HFF-Myc (cell line): ENCODE measurements around the gene SGCD.

Experiments
- DNase-seq: peaks from one replicate; pipeline ENCODE4 v3.0.0-alpha.2; 2011; ENCODE audit warnings: low read depth; ENCODE audit errors: extremely low read depth
- H3K4me3 ChIP-seq: replicated peaks from 2 replicates; pipeline ENCODE4 v1.5.1; 2011; ENCODE audit warnings: low read depth, mild to moderate bottlenecking, control low read depth, low read length
- CTCF ChIP-seq: IDR thresholded peaks from 2 replicates; pipeline ENCODE4 v1.5.1; 2012; ENCODE audit warnings: mild to moderate bottlenecking, low read depth, low read length, control low read depth; ENCODE audit errors: missing control alignments

SGCD gene

GRCh38 chr5:156402387-156402921, 75.5 kb downstream of the SGCD start:
- TF ChIP-seq CTCF: no peak
- H3K4me3 ChIP-seq: no peak overlapping the region
- DNase-seq: no peak

GRCh38 chr5:156405988-156406387, 79.0 kb downstream of the SGCD start:
- no peak overlapping the region for H3K4me3 ChIP-seq
- no peak for TF ChIP-seq CTCF
- DNase-seq: no peak

GRCh38 chr5:156407251-156407650, 80.3 kb downstream of the SGCD start:
- no peak for TF ChIP-seq CTCF
- H3K4me3 ChIP-seq: no peak overlapping the region
- no peak for DNase-seq

GRCh38 chr5:156409834-156410233, 82.9 kb downstream of the SGCD start:
- no peak overlapping the region for H3K4me3 ChIP-seq
- no peak for TF ChIP-seq CTCF
- DNase-seq: no peak

- no peak overlapping the region for H3K4me3 ChIP-seq
- peak; percentile 87 for DNase-seq
- no peak for TF ChIP-seq CTCF
Observed at GRCh38 chr5:156411185-156411613, 84.2 kb downstream of the SGCD start.

GRCh38 chr5:156411957-156412356, 85.0 kb downstream of the SGCD start:
- H3K4me3 ChIP-seq: no peak overlapping the region
- no peak for TF ChIP-seq CTCF
- no peak for DNase-seq

- no peak for DNase-seq
- no peak for TF ChIP-seq CTCF
- no peak overlapping the region for H3K4me3 ChIP-seq
Observed at GRCh38 chr5:156414391-156414790, 87.4 kb downstream of the SGCD start.
